HG02870 (cell line): ENCODE measurements around the gene COPS9.

Source experiments
- ATAC-seq: cut with Tn5 transposase; IDR thresholded peaks from one replicate; pipeline ENCODE4 v1.9.1; 2021; ENCODE audit warnings: mild to moderate bottlenecking, moderate library complexity; ENCODE audit not compliant: unreplicated experiment

COPS9 gene

GRCh38 chr2:240166761-240167587 lies 30.9 kb upstream of the COPS9 start:
- no peak for ATAC-seq

- no peak for ATAC-seq
Measured at GRCh38 chr2:240166191-240166590, 30.1 kb upstream of the COPS9 start.

GRCh38 chr2:240165661-240166060 lies 29.6 kb upstream of the COPS9 start:
- no peak for ATAC-seq

GRCh38 chr2:240165034-240165433 lies 28.9 kb upstream of the COPS9 start:
- no peak for ATAC-seq

- no peak for ATAC-seq
Measured at GRCh38 chr2:240164586-240164985, 28.5 kb upstream of the COPS9 start.

GRCh38 chr2:240163844-240164574 lies 27.9 kb upstream of the COPS9 start:
- no peak for ATAC-seq

GRCh38 chr2:240162939-240163714 lies 27.0 kb upstream of the COPS9 start:
- no peak for ATAC-seq

- ATAC-seq, result no peak
Measured at GRCh38 chr2:240162531-240162930, 26.4 kb upstream of the COPS9 start.

GRCh38 chr2:240162032-240162431 lies 25.9 kb upstream of the COPS9 start:
- ATAC-seq, result no peak

GRCh38 chr2:240161087-240161750 lies 25.1 kb upstream of the COPS9 start:
- ATAC-seq, result no peak

- ATAC-seq, result no peak
Measured at GRCh38 chr2:240160291-240161086, 24.4 kb upstream of the COPS9 start.

- no peak for ATAC-seq
Measured at GRCh38 chr2:240159251-240159839, 23.2 kb upstream of the COPS9 start.

- ATAC-seq, result no peak
Measured at GRCh38 chr2:240157147-240157470, 21.0 kb upstream of the COPS9 start.

GRCh38 chr2:240156435-240157146 lies 20.5 kb upstream of the COPS9 start:
- ATAC-seq, result no peak

GRCh38 chr2:240155745-240156390 lies 19.8 kb upstream of the COPS9 start:
- no peak for ATAC-seq

GRCh38 chr2:240155048-240155744 lies 19.1 kb upstream of the COPS9 start:
- ATAC-seq, result no peak

- ATAC-seq, result no peak
Measured at GRCh38 chr2:240154606-240155005, 18.5 kb upstream of the COPS9 start.

GRCh38 chr2:240153418-240153817 lies 17.3 kb upstream of the COPS9 start:
- no peak for ATAC-seq
